SU-DHL-6 (cell line): Measurements from ENCODE around the gene BANF1.

ENCODE experiments used
- CTCF ChIP-seq: fragments of 200-600 bp; sonication (generic); IDR thresholded peaks from one replicate; pipeline ENCODE4 v1.5.1; 2017; ENCODE audit warnings: antibody characterized with exemption, mild to moderate bottlenecking, low read length, moderate library complexity; ENCODE audit not compliant: insufficient read depth, poor library complexity, severe bottlenecking
- EZH2phosphoT487 ChIP-seq: fragments of 200-600 bp; sonication (generic), shearing (Covaris generic); conservative IDR thresholded peaks from 2 replicates; pipeline ENCODE4 v1.6.1; 2018; ENCODE audit warnings: mild to moderate bottlenecking, antibody characterized with exemption, low read length, moderate library complexity, mixed read lengths

- TF ChIP-seq CTCF (no peak), EZH2phosphoT487 (no peak)
These were observed 46.4 kb downstream of the BANF1 start, which contains the start of gene GAL3ST3 for GRCh38 chr11:66048547-66049323.
